OCI-LY1 (cell line): ENCODE measurements around the gene GPR183.

Experiments
- CTCF ChIP-seq: fragments of 200-600 bp; sonication (generic), shearing (Covaris generic); IDR thresholded peaks from 2 replicates; pipeline ENCODE4 v1.5.1; 2017; ENCODE audit warnings: mild to moderate bottlenecking, antibody characterized with exemption, low read length, moderate library complexity, mixed read lengths
- EZH2 ChIP-seq: fragments of 200-600 bp; sonication (generic), shearing (Covaris generic); IDR thresholded peaks from 2 replicates; pipeline ENCODE4 v1.8.0; 2017; ENCODE audit warnings: borderline replicate concordance, mixed run types, mild to moderate bottlenecking, antibody characterized with exemption, low read length, moderate library complexity, mixed read lengths

DNA sequence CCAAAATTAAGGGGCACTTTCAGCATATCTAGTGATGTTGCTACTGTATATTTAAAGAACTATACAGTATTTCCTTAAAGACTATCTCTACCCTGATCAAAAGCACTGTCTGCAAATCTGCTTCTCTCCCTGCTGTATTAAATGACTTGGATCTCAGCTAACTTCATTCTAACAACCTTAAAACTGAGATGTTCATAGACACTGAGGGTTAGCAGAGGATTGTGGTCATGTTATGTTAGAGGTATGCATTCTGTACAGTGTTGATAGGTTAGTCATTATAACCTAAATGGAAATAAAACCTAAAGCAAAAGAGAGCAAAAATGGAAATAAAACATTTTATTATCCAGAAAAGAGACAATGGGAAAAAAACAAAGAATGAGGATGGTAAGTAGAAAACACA, 9.9 kb downstream of the GPR183 start:
- TF ChIP-seq EZH2 (no peak), CTCF (no peak)
